BJ (cell line): ENCODE results near the gene RBPJ. TPM values are rescaled to one million over a fixed set of nuclear protein-coding genes. Genes with fewer than 3 reads are reported as not detected.

Source experiments
- CTCF ChIA-PET: fragments of 350-600 bp; formaldehyde crosslinking; extraction: SDS; loops from one replicate; lab custom pipeline; 2021; ENCODE audit warnings: antibody characterized with exemption, inconsistent platforms; lab: Yijun Ruan, JAX
- POLR2A ChIA-PET: fragments of 300-600 bp; sonication (Branson Sonifier 250); formaldehyde crosslinking; extraction: SDS; loops from one replicate; lab custom pipeline; 2021; ENCODE audit warnings: antibody characterized with exemption; lab: Charles Lee
- DNase-seq: peaks from one replicate; pipeline ENCODE4 v3.0.0-alpha.2; 2011; ENCODE audit warnings: low read depth
- H3K27me3 ChIP-seq: 2 replicates; pipeline ENCODE4 v1.6.0; 2011; ENCODE audit warnings: low read length; ENCODE audit not compliant: control insufficient read depth, insufficient read depth
- H3K36me3 ChIP-seq: 2 replicates; pipeline ENCODE4 v1.5.1; 2011; ENCODE audit warnings: low read length; ENCODE audit not compliant: control insufficient read depth, insufficient read depth
- H3K4me3 ChIP-seq: 2 replicates; pipeline ENCODE4 v1.5.1; 2011; ENCODE audit warnings: low read depth, mild to moderate bottlenecking, control low read depth, low read length
- CTCF ChIP-seq: IDR thresholded peaks from 2 replicates; pipeline ENCODE4 v1.5.1; 2011; ENCODE audit warnings: low read depth, mild to moderate bottlenecking, control low read depth, inconsistent platforms, low read length, moderate library complexity; ENCODE audit not compliant: insufficient read depth
- polyA plus RNA-seq: library from polyadenylated mRNA; depleted of rRNA; stranded (reverse); fragments of >200 nt; gene quantifications from 2 replicates; pipeline ENCODE4 v1.2.3, GENCODE V29; 2011

The RBPJ gene
- polyA plus RNA-seq, 1 experiment: 31.6 TPM

GRCh38 chr4:26462874-26463273 is 142.1 kb downstream of the RBPJ start:
- no peaks in the 10 kb centered on the region; the same call in 1 of the 2 replicates for H3K27me3 ChIP-seq
- CTCF ChIA-PET: interaction anchor here (0.6 to 1.6 kb wide), 5 partner anchors 9 to 547 kb away, joined by 3 to 4 read pairs (median 3); no protein-coding TSS in a partner anchor
- no peak overlapping the region for H3K4me3 ChIP-seq
- POLR2A ChIA-PET: no interaction called here
- no peak for DNase-seq
- H3K36me3 ChIP-seq: no peaks in the 10 kb centered on the region
- TF ChIP-seq CTCF: no peak

- ChIA-PET CTCF (interaction anchor here (0.5 to 1.6 kb wide), 3 partner anchors 10 to 256 kb away, joined by 3 read pairs; no protein-coding TSS in a partner anchor), POLR2A (no interaction called here)
- no peak for TF ChIP-seq CTCF
- Histone ChIP-seq H3K27me3 (no peaks in the 10 kb centered on the region; the same call in 1 of the 2 replicates), H3K36me3 (no peaks in the 10 kb centered on the region), H3K4me3 (no peak overlapping the region)
- no peak for DNase-seq
Observed at GRCh38 chr4:26463386-26463785, 142.6 kb downstream of the RBPJ start.

- POLR2A ChIA-PET: no interaction called here
- CTCF ChIA-PET: interaction anchor here (0.6 to 1.6 kb wide), 2 partner anchors 9 to 477 kb away, joined by 3 read pairs; no protein-coding TSS in a partner anchor
- DNase-seq: no peak
- TF ChIP-seq CTCF: no peak
- Histone ChIP-seq H3K27me3 (no peaks in the 10 kb centered on the region; the same call in 1 of the 2 replicates), H3K36me3 (no peaks in the 10 kb centered on the region), H3K4me3 (no peak overlapping the region)
Observed at GRCh38 chr4:26464420-26465095, 143.7 kb downstream of the RBPJ start.

GRCh38 chr4:26466578-26467270 is 145.9 kb downstream of the RBPJ start:
- Histone ChIP-seq H3K36me3 (no peaks in the 10 kb centered on the region), H3K4me3 (no peak overlapping the region), H3K27me3 (peaks cover 2% of the 10 kb centered on the region)
- no peak for DNase-seq
- no peak for TF ChIP-seq CTCF
- CTCF ChIA-PET: no interaction called here
- POLR2A ChIA-PET: no interaction called here

GRCh38 chr4:26467724-26468123 is 146.9 kb downstream of the RBPJ start:
- POLR2A ChIA-PET: no interaction called here
- Histone ChIP-seq H3K27me3 (peaks cover 2% of the 10 kb centered on the region), H3K36me3 (no peaks in the 10 kb centered on the region), H3K4me3 (no peak overlapping the region)
- CTCF ChIA-PET: interaction anchor here (0.7 kb wide), 1 partner anchor 8 kb away, joined by 3 read pairs; no protein-coding TSS in a partner anchor
- no peak for TF ChIP-seq CTCF
- DNase-seq: no peak
